Activated naive CD8-positive, alpha-beta T cell (primary cell): ENCODE results near the gene FDXR.
"Not testable (repeated sequence)": the region's sequence is repeated elsewhere in the genome, so short reads cannot be mapped to it uniquely, and the experiment has no call there.

ENCODE experiments used
- H3K27ac Mint-ChIP-seq: one replicate; pipeline ENCODE4 v1.8.0; 2021; ENCODE audit warnings: mixed read lengths
- H3K27me3 Mint-ChIP-seq: one replicate; pipeline ENCODE4 v1.8.0; 2021; ENCODE audit warnings: mixed read lengths
- H3K36me3 Mint-ChIP-seq: one replicate; pipeline ENCODE4 v1.8.0; 2021; ENCODE audit warnings: mixed read lengths
- H3K4me1 Mint-ChIP-seq: one replicate; pipeline ENCODE4 v1.8.0; 2021; ENCODE audit warnings: low read depth, mixed read lengths
- H3K4me3 Mint-ChIP-seq: one replicate; pipeline ENCODE4 v1.8.0; 2021; ENCODE audit warnings: mild to moderate bottlenecking, mixed read lengths
- H3K9me3 Mint-ChIP-seq: one replicate; pipeline ENCODE4 v1.8.0; 2021; ENCODE audit warnings: low read depth, mixed read lengths

The FDXR gene

GRCh38 chr17:74882517-74883240, 9.9 kb upstream of the FDXR start:
- Mint-ChIP-seq H3K27ac (no peak overlapping the region), H3K9me3 (no peaks in the 10 kb centered on the region), H3K36me3 (no peaks in the 10 kb centered on the region), H3K4me1 (no peaks in the 10 kb centered on the region), H3K27me3 (peaks cover 4% of the 10 kb centered on the region), H3K4me3 (no peak overlapping the region)

GRCh38 chr17:74881073-74881472, 8.3 kb upstream of the FDXR start:
- Mint-ChIP-seq H3K36me3 (no peaks in the 10 kb centered on the region), H3K4me1 (no peaks in the 10 kb centered on the region), H3K27me3 (no peaks in the 10 kb centered on the region), H3K4me3 (no peak overlapping the region), H3K27ac (no peak overlapping the region), H3K9me3 (no peaks in the 10 kb centered on the region)

GRCh38 chr17:74879308-74879707, 6.5 kb upstream of the FDXR start:
- H3K9me3 Mint-ChIP-seq: no peaks in the 10 kb centered on the region
- H3K36me3 Mint-ChIP-seq: no peaks in the 10 kb centered on the region
- H3K27me3 Mint-ChIP-seq: no peaks in the 10 kb centered on the region
- H3K4me1 Mint-ChIP-seq: no peaks in the 10 kb centered on the region
- no peak overlapping the region for H3K27ac Mint-ChIP-seq
- H3K4me3 Mint-ChIP-seq: no peak overlapping the region

GRCh38 chr17:74878658-74879057, 5.9 kb upstream of the FDXR start:
- H3K36me3 Mint-ChIP-seq: no peaks in the 10 kb centered on the region
- no peak overlapping the region for H3K4me3 Mint-ChIP-seq
- H3K9me3 Mint-ChIP-seq: no peaks in the 10 kb centered on the region
- peaks cover 5% of the 10 kb centered on the region for H3K4me1 Mint-ChIP-seq
- no peaks in the 10 kb centered on the region for H3K27me3 Mint-ChIP-seq
- H3K27ac Mint-ChIP-seq: no peak overlapping the region

GRCh38 chr17:74877592-74878548, 5.1 kb upstream of the FDXR start:
- Mint-ChIP-seq H3K36me3 (no peaks in the 10 kb centered on the region), H3K4me1 (peaks cover 7% of the 10 kb centered on the region), H3K27ac (no peak overlapping the region), H3K4me3 (no peak overlapping the region), H3K9me3 (no peaks in the 10 kb centered on the region), H3K27me3 (no peaks in the 10 kb centered on the region)

GRCh38 chr17:74875977-74876593, 3.3 kb upstream of the FDXR start:
- H3K4me3 Mint-ChIP-seq: no peak overlapping the region
- H3K36me3 Mint-ChIP-seq: no peaks in the 10 kb centered on the region
- H3K4me1 Mint-ChIP-seq: peaks cover 18% of the 10 kb centered on the region
- no peak overlapping the region for H3K27ac Mint-ChIP-seq
- H3K9me3 Mint-ChIP-seq: no peaks in the 10 kb centered on the region
- no peaks in the 10 kb centered on the region for H3K27me3 Mint-ChIP-seq

- Mint-ChIP-seq H3K9me3 (no peaks in the 10 kb centered on the region), H3K4me3 (no peak overlapping the region), H3K27ac (peak overlapping the region; percentile 43), H3K36me3 (no peaks in the 10 kb centered on the region), H3K4me1 (peaks cover 18% of the 10 kb centered on the region), H3K27me3 (no peaks in the 10 kb centered on the region)
Observed at GRCh38 chr17:74875155-74875976, 2.6 kb upstream of the FDXR start.

- Mint-ChIP-seq H3K27me3 (no peaks in the 10 kb centered on the region), H3K36me3 (no peaks in the 10 kb centered on the region), H3K9me3 (no peaks in the 10 kb centered on the region), H3K27ac (no peak overlapping the region), H3K4me1 (peaks cover 18% of the 10 kb centered on the region), H3K4me3 (no peak overlapping the region)
Observed at GRCh38 chr17:74874615-74875037, 1.8 kb upstream of the FDXR start.

- Mint-ChIP-seq H3K27me3 (no peaks in the 10 kb centered on the region), H3K4me3 (peak overlapping the region; percentile 86)
Observed at GRCh38 chr17:74873874-74874614, 1.2 kb upstream of the FDXR start.

GRCh38 chr17:74873037-74873873, 461 bp upstream of the FDXR start:
- H3K4me3 Mint-ChIP-seq: peak overlapping the region; percentile 86
- peaks cover 18% of the 10 kb centered on the region for H3K4me1 Mint-ChIP-seq
- H3K27me3 Mint-ChIP-seq: no peaks in the 10 kb centered on the region
- no peaks in the 10 kb centered on the region for H3K9me3 Mint-ChIP-seq
- H3K36me3 Mint-ChIP-seq: no peaks in the 10 kb centered on the region
- H3K27ac Mint-ChIP-seq: peak overlapping the region; percentile 97

More at GRCh38 chr17:74873874-74874614, 1.2 kb upstream of the FDXR start:
- H3K9me3 Mint-ChIP-seq: no peaks in the 10 kb centered on the region
- H3K4me1 Mint-ChIP-seq: peaks cover 18% of the 10 kb centered on the region
- peak overlapping the region; percentile 97 for H3K27ac Mint-ChIP-seq
- no peaks in the 10 kb centered on the region for H3K36me3 Mint-ChIP-seq

GRCh38 chr17:74871356-74872076, 1.3 kb downstream of the FDXR start:
- Mint-ChIP-seq H3K4me1 (peaks cover 18% of the 10 kb centered on the region), H3K36me3 (no peaks in the 10 kb centered on the region), H3K9me3 (no peaks in the 10 kb centered on the region), H3K27ac (no peak overlapping the region), H3K4me3 (peak overlapping the region; percentile 86), H3K27me3 (no peaks in the 10 kb centered on the region)

- peaks cover 18% of the 10 kb centered on the region for H3K4me1 Mint-ChIP-seq
- no peaks in the 10 kb centered on the region for H3K9me3 Mint-ChIP-seq
- H3K27ac Mint-ChIP-seq: no peak overlapping the region
- no peaks in the 10 kb centered on the region for H3K27me3 Mint-ChIP-seq
- H3K4me3 Mint-ChIP-seq: no peak overlapping the region
- no peaks in the 10 kb centered on the region for H3K36me3 Mint-ChIP-seq
Observed at GRCh38 chr17:74870512-74870911, 2.3 kb downstream of the FDXR start.

- H3K9me3 Mint-ChIP-seq, H3K27ac Mint-ChIP-seq, H3K36me3 Mint-ChIP-seq, H3K4me3 Mint-ChIP-seq, H3K27me3 Mint-ChIP-seq: not testable (repeated sequence)
- peaks cover 18% of the 10 kb centered on the region for H3K4me1 Mint-ChIP-seq
Observed at GRCh38 chr17:74870028-74870427, 2.8 kb downstream of the FDXR start.
